Right renal cortex interstitium (tissue), 3 donors: ENCODE data around the gene BARX1. TPM values are rescaled to one million over a fixed set of nuclear protein-coding genes. Genes with fewer than 3 reads are reported as not detected.
"Not testable (repeated sequence)": the region's sequence is repeated elsewhere in the genome, so short reads cannot be mapped to it uniquely, and the experiment has no call there.

Experiments used
- DNase-seq, 3 donors: peaks; one replicate each; pipeline ENCODE4 v3.0.0-alpha.2; 2013; ENCODE audit warnings: low read depth in 3 of 3, low spot score in 2 of 3
- polyA plus RNA-seq, 3 donors: library from polyadenylated mRNA; unstranded; fragments of 120-200 nt; gene quantifications; one replicate each; pipeline ENCODE4 v1.2.1, GENCODE V29; 2013; ENCODE audit not compliant: insufficient read length in 3 of 3

The BARX1 gene
- polyA plus RNA-seq, 3 donors = 0.10 to 0.25 (median 0.10) TPM

DNA sequence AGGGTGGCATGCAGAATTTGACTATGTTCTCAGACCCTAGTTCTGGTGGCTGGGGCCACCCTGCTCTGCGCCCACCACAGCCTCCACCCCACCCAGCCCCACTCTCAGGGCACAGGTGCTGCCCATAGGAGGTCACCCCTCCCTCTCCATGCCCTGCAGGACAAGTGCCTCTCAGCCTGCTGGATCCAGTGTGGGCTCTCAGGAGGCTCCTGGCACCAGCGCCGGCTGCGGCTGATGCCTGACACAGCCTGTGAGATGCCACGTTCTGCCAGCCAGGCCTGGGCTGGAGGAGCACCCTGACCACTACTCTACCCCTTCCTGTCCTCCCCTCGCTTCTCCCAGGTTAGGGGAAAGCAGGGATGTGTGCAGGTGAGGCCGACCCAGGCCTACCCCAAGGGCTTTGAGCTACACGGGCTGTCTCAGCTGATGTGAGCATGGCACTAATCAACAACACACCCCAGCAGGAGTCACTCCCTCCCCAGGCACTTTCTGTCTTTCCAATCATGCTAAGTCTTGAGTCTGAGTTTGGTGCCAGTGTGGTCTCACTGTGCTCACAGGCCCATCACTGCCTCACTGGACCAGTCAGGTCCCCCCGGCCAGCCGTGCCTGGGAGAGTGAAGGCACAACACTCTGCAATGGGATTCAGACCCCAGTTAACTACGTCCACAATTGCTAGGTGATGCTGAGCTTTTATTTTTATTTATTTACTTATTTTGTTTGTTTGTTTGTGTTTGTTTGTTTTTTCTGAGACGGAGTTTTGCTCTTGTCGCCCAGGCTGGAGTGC, 12.1 kb upstream of the BARX1 start:
- DNase-seq = no peak

DNA sequence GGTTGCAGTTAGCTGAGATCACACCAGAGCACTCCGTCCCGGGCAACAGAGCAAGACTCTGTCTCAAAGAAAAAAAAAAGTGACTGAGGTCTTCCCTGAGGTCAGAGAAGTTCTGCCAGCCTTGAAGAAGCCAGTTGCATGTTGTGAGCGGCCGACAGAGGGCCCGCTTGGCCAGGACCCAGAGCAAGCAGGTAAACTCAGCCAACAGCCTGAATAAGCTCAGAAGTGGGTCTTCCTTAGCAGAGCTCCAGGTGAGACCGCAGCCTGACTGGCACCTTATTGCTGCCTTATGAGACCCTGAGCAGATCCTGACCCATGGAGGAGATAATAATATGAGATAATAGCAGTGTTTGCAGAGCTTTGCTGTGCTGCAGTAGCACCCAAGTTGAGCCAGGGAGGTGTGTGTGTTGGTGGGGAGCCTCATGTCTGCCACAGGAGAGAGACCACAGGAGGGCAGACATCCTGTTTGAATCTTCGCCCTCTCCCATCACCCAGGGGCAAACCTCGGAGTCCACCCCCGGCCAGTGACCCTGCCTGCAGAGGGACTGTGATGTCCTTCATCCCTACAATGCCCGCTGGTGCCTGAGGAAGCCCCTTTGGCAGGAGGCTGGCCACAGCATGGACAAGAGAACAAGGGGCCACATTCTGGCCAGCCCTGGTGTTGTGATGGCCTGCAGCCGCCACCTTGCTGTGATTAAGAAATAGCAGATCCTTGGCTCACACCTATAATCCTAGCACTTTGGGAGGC, 10.8 kb upstream of the BARX1 start:
- DNase-seq = no peak

DNA sequence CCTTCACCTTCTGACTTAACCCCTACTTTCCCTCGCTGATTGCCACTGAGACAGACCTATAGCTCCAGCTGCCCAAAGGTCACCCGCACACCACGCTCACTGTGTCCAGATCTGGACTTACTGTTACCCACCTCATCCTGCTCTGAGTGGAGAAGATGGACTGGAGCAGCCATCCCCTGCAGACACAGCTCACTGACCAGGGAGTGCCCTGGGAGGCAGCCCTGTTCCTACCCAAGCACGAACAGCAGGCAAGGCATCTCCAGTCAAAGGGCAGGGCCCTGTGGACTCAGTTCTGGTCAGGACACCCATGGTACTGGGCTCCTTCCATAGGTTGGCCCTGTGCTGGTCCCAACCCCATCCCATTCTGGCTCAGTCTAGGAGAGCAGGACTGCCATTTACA, 9.5 kb upstream of the BARX1 start:
- DNase-seq = no peak

DNA sequence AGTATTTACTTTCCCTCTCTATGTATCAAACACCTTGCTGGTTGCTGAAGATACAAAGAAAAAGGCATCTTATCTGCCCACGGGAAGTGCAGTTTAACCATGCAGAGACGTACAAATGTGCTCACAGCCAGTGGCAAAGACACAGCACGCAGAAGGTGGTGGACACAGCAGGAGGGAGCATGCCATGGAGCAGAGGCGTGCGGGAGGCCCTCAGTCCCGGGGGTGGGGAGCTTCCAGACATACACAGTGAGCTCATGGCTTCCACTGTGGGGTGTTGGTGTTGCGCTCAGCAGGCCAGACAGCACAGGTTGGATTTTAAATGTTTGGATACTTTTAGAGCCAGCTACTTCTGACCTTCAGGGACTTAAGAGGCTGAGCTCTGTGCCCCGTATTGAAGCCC, 8.8 kb upstream of the BARX1 start:
- DNase-seq = no peak

DNA sequence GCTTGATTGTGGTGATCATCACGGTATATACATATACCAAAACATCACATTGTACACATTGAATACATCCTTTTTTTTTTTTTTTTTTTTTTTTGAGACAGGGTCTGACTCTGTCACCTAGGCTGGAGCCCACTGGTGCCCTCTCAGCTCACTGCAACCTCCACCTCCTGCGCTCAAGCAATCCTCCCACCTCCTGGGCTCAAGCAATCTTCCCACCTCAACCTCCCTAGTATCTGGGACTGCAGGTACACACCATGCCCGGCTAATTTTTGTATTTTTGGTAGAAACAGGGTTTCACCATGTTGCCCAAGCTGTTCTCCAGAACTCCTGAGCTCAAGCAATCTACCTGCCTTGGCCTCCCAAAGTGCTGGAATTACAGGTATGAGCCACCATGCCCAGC, 8.3 kb upstream of the BARX1 start:
- DNase-seq = not testable (repeated sequence)

DNA sequence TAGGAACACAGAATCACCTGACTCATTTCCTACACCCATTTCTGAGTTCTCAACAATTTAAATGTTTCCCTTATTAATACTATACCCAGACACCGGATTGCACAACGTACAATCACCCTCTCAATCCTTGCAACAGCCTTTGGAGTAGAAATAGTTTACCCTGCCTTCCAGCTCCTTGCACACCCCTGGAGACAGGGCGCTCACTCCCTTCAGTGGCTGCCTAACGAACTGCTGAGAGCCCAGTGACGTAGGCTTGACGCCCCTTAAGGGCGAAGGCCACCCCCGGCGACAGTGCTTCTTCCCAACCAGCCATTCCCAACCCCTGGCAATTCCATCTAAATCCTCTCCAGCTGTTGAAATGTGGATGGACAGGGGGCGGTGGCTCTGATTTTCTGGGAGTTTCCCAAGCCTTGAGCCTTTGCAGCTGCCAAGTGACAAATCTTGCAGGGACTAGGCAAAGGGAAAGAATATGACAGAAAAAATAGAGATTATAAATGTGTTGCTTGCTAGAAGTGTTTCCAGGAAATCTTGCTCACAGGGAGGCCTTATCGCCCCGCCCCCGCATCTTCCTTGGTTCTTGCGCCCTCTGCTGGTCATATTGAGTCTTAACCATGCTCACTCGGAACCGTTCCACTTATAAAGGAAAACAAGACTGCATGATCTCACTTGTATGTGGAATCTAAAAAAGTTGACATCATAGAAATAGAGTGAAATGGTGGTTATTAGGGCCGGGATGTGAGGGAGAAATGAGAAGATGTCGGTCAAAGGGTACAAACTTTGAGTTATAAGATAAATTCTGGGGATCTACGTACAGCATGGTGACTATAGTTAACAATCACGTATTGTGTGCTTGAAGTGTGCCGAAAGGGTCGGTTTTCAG, 7.6 kb upstream of the BARX1 start:
- DNase-seq = peak; percentile 69 to 82 (median 80)

DNA sequence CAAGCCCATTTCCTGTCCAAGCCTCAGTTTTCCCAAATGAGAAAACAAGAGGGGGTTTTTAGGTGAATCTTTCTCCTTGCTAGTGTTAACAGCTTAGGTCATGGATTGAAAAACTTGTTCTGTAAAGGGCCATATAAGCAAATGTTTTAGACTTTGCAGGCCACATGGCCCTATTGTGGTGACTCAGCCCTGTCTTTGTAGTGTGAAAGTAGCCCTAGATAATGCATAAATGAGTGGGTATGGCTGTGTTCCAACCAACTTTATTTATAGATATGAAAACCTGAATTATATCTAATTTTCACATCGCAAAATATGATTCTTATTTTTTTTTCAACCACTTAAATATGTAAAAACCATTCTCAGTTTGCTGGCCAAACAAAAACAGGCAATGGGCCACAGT, 6.9 kb upstream of the BARX1 start:
- no peak for DNase-seq

DNA sequence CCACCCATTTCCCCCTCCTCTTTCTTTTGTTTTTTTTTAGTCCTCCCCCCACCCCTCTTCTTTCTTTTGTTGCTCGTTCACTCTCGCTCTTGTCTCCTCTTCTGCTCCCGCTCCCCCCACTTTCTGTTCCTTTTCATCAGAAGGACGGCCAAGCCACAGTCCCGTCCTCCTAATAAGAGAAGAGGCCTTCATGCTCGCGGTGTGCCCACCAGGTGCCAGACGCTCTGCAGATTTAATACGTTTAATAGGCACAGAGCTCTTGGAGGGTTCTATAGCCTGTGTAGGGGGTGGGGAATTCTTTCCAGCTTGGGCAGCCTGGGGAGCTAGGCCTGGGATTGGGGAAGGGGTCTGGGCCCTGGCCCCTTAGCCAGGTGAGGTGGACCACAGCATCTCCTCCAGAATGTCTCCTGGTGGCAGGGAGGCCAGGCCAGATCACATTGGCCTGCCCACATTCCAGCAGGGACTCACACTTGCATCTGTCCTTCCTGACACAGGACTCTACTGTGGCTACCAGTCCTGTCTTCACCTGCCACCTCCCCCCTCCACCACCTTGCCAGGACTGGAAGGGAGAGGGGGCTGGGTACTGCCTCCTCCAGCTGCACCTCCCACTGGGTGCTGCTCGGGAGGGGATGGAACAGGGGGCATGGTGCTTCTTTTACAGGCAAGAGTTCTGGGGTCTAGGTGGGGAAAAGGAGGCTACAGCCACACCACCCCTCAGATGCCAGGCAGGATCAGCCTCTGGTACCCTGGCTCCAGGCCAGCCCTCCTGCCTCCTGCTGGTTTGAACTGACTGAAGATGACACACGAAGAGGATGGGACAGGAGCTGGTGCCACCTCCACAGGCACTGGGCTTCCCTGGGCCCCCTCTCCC, 6.1 kb upstream of the BARX1 start:
- DNase-seq = no peak

DNA sequence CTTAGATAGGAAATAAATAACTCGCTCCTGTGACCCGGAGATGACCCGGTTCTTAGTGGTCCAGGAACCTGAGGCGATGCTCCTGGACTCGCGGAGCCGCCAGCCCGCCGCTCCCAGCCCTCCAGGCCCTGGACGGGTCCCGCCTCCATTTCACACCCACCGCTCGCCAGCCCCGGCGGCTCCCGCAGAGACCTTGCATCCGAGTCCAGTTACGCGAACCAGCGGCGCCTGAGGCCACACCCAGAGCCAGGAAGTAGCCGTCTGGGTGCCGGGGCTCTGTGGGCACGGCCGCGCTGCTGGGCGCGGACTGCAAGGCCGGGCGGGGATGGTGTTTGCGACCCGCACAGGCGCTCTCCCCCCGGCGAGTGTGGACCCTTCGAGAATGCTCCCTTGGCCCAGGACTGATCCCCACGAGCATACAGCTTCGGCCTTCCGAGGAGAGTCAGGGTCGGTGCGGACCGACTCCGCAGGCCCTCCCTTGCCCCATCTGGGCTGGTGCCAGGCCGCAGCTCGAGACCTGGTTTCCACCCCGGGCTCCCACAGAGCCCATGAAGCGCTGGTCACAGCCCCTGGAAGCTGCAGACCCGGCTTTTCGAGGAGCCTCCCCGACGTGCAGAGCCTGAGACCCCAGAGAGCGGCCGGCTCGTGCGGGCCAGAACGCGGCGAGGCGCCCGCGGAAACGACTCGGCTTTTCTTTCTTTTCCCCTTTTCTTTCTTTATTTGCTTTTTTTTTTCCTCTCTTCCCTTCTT, 5.2 kb upstream of the BARX1 start:
- DNase-seq = no peak

DNA sequence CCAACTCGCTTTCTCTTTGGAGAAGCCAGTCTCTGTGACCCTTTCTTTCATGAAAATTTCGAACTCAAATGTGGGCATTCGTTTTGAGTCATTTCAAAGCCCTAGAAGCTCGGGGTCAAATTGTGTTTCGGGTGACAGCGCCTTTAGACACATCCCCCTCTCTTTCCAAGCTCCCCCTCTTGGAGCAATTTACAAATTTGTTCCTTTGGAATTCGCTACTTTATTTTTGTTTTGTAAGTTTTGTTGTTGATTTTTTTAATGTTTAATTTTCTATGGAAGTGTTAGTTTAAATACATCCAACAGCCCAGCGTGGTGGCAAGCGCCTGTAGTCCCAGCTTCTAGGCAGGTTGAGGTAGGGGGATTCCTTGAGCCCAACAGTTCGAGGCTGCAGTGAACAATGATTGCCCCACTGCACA, 4.6 kb upstream of the BARX1 start:
- DNase-seq = no peak

DNA sequence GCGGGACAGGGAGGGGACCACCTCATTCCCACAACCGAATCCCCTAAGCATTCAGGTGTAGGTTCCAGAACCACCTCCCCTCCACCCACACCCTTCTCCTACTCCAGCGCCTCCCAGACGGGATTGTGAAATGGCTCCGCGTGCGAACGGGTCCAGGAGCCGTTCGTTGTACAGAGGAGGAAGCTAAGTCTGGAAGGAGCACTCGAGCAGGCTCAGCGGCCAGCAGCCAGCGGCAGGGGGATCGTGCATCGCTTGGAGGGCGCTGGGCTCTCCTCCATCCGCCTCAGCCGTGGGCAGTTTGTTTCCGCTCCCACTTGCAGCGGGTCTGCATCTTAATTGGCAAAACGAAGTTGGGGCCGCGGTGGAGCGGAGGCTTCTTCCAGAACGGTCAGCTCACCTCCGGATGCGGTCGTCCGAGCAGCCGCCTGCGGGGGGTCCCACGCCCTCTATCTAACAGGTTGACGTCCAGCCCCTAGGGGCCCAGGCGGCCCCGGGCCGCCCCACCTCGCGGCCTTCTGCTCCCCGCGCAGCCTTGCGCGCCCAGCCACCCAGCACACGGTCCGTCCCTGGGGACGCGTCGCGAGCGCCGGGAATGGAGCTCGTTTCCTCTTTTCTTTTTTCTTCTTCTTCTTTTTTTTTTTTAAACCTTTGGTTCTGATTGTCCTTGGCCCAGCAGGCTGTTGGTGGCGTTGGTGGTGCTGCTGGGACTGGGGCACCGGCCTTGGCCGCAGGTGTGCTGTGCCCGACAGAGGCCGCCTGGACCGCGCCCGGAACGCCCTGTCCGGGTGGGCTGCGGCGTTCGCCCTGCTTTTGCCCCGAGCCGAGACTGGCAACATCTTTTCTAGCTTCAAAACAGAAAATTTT, 3.9 kb upstream of the BARX1 start:
- no peak for DNase-seq

DNA sequence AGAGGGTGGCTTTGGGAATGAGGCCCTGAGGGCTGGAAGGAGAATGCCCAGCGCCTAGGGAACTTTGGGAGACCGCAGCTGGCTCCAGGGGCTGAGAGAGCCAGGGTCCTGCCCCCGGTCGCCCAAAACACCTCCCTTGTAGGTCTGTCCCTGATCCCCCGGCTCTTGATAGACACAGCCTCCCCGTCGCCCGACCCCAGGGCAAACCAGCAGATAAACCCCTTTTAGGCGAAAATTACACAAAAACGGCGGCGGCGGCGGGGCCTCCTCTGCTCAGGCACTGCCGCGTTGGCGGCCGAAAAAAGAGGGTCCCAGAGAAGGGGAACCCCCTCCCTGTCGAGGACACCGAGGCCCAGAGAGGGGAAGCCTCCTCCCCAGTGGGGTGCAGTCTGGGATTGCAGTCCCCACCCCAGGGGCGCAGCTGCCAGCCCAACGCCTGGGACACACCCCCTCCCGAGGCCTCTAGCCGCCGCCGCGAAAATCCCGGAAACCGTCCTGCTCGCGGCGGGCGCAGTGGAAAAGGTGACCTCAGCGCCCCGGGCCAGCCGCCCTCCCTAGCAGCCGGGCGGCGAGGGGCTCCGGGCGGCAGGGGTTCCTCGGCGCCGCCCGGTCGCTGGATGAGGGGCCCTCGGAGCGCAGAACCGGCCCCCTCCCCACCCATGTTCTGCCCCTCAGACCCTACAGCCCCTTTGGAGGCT, 3.1 kb upstream of the BARX1 start:
- no peak for DNase-seq

DNA sequence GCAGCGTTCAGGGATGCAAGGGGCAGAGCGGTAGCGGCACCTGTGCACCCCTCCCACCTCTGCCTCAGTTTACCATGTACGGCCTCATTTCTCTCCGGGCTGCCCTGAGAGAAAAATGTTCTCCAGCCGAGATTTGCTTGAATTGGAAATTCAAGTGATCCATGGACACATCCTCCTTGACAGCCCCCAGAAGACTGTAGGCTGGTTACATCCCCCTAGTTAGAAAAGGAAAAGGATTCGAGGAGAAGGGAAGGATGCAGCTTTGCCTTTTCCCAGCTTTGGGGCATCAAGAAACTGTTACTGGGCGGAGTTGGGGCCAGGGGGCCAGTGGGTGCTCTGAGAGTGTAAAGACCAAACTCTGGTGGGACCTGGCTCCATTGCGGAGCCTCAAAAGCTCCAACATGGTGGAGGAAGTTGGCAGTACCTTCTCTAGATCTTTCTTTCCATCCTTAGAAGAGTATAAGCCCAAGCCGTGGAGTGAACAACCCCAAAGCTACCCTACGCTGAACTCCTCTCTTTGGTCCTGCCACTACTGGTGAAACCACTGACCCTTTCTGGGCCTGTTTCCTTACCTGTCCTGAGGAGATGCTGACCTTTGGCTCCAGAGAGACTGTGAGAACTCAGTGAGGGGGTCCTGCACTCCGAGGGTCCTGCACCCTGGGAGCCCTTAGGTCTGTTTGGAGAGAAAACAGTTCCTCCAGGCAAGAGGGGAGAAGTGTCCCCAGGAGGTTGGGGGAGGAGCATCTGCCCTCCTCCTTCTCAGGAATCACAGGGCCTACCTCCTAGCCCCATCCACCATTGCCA, 1.0 kb upstream of the BARX1 start:
- DNase-seq = no peak

DNA sequence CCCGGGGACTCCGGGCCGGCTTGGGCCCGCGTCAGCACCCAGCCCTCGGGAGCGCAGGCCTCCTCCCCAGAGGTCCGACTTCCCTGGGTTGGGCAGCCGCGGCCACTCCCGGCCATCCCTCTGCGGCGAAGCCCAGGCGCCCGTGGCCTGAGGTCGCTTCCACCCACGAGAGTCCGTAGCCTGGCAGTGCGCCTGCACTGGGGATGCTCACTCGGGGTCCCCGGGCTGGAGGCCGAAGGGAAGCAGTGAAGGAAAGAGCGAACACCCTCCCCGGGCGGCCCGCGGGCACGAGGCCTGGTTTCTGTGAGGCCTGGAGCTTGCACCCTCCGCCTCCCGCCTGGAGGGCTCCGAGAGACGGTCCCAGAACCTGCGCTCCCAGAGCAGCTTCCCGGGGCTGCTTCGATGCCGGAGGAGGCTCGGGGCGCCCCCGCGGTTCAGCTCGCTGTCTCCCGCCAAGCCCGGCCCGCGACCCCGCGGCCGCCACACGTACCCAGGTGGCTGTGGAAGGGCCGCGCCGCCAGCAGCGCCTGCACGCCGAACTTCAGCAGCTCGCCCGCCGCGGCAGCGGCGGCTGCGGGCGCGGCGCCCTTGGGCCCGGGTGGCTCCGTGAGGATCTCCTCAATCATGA, 607 bp downstream of the BARX1 start:
- DNase-seq = no peak

DNA sequence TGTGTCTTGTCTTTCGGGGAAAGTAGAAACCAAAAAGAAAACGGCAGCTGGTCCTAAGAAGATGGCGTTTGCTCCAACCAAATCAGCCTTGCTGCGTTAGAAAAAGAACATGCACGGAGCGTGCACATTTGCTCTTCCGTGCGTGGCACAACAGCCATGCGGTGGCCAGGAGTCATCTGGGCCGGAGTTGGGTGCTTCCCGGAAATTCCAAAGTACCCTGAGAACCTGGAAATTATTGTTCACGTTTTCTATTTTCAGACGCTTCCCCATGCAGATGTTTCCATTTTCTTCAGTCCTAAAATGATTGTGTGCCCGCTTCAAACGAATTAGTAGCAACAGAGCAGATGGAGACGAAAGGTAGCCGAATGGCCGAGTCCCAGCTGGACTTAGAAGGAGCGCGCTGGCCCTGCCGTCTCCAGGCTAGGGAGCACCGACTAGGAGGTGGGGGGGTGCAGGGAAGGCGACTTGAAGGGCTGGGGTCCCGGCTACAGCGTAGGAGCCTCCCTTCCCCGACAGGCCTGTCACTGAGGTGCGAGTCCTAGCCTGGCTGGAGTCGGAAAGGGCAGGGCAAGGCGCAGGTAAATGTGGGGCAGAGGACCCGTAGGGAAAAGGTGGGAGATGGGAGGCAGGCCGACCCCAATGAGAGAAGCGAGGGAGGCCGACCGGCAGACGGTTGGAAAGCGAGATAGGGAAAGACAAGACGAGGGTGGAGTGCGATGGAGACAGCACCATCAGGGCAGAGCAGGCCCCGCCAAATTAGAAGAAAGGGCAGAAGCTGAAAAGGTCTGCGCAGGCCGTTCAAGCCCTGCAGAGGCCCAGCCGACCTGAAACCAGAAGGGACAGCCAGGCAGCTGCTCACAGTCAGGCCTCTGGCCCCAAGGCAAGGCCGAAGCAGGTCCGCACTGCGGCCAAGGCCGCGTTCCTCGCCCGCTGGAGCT, 1.4 kb downstream of the BARX1 start:
- DNase-seq = no peak
